IMR-90 (cell line): ENCODE measurements around the gene FAM168B. TPM values are rescaled to one million over a fixed set of nuclear protein-coding genes. Genes with fewer than 3 reads are reported as not detected.

Source experiments
- ATAC-seq: fragments of 200-7000 bp; cut with Tn5 transposase; 2 replicates; pipeline ENCODE4 v1.9.1; 2020; ENCODE audit warnings: low read depth, mild to moderate bottlenecking, moderate library complexity
- BruUV-seq: library from RNA; stranded (reverse); fragments of 400-500 nt; replicated peaks from 2 replicates; lab custom pipeline; 2021; lab: Mats Ljungman, UMichigan
- CTCF ChIA-PET: fragments of 300-600 bp; formaldehyde crosslinking; extraction: SDS; loops from one replicate; lab custom pipeline; 2021; ENCODE audit warnings: antibody characterized with exemption; lab: Yijun Ruan, JAX
- POLR2A ChIA-PET: fragments of 300-600 bp; sonication (Branson Sonifier 250); formaldehyde crosslinking; loops from one replicate; lab custom pipeline; 2022; ENCODE audit warnings: antibody characterized with exemption; ENCODE audit not compliant: unreplicated experiment; lab: Charles Lee
- DNase-seq: peaks from one replicate; pipeline ENCODE4 v3.0.0; 2013
- H2AFZ ChIP-seq: replicated peaks from 2 replicates; pipeline ENCODE3; 2013; ENCODE audit warnings: low read length, mild to moderate bottlenecking; ENCODE audit not compliant: poor library complexity
- H2AK5ac ChIP-seq: 2 replicates; pipeline ENCODE4 v1.6.1; 2013; ENCODE audit warnings: low read depth, low read length, inconsistent platforms
- H2AK9ac ChIP-seq: replicated peaks from 2 replicates; pipeline ENCODE3; 2013; ENCODE audit warnings: mild to moderate bottlenecking, low read depth, low read length, moderate library complexity; ENCODE audit not compliant: poor library complexity
- H2BK120ac ChIP-seq: 2 replicates; pipeline ENCODE4 v1.6.1; 2013; ENCODE audit warnings: low read depth, low read length, inconsistent platforms
- H2BK15ac ChIP-seq: 3 replicates; pipeline ENCODE4 v1.6.1; 2013; ENCODE audit warnings: low read depth, low read length, inconsistent platforms
- H2BK20ac ChIP-seq: 2 replicates; pipeline ENCODE4 v1.6.1; 2013; ENCODE audit warnings: low read depth, mild to moderate bottlenecking, inconsistent platforms, low read length, moderate library complexity
- H2BK5ac ChIP-seq: 2 replicates; pipeline ENCODE4 v1.6.1; 2013; ENCODE audit warnings: mild to moderate bottlenecking, low read depth, low read length, inconsistent platforms; ENCODE audit not compliant: poor library complexity, severe bottlenecking
- H3K14ac ChIP-seq: replicated peaks from 2 replicates; pipeline ENCODE4 v1.6.1; 2013; ENCODE audit warnings: low read depth, low read length, inconsistent platforms
- H3K18ac ChIP-seq: 2 replicates; pipeline ENCODE4 v1.6.1; 2013; ENCODE audit warnings: low read depth, low read length, control low read depth
- H3K23ac ChIP-seq: 2 replicates; pipeline ENCODE4 v1.6.1; 2013; ENCODE audit warnings: low read depth, low read length, inconsistent platforms
- H3K27ac ChIP-seq: 2 replicates; pipeline ENCODE4 v1.5.1; 2013; ENCODE audit warnings: mild to moderate bottlenecking, control low read depth, low read length; ENCODE audit not compliant: insufficient read depth
- H3K27me3 ChIP-seq: 2 replicates; pipeline ENCODE4 v1.6.1; 2013; ENCODE audit warnings: low read length; ENCODE audit not compliant: control insufficient read depth, insufficient read depth
- H3K36me3 ChIP-seq: 2 replicates; pipeline ENCODE4 v1.6.1; 2013; ENCODE audit warnings: low read length, mixed read lengths; ENCODE audit not compliant: control insufficient read depth, insufficient read depth
- H3K4ac ChIP-seq: 2 replicates; pipeline ENCODE4 v1.6.1; 2013; ENCODE audit warnings: low read depth, low read length, inconsistent platforms
- H3K4me1 ChIP-seq: 2 replicates; pipeline ENCODE4 v1.6.1; 2013; ENCODE audit warnings: low read length, mixed read lengths; ENCODE audit not compliant: control insufficient read depth, insufficient read depth
- H3K4me2 ChIP-seq: 2 replicates; pipeline ENCODE4 v1.6.1; 2013; ENCODE audit warnings: low read depth, mild to moderate bottlenecking, control low read depth, low read length, moderate library complexity
- H3K4me3 ChIP-seq: 2 replicates; pipeline ENCODE4 v1.5.1; 2013; ENCODE audit warnings: low read depth, mild to moderate bottlenecking, control low read depth, low read length, moderate library complexity; ENCODE audit not compliant: insufficient read depth
- H3K56ac ChIP-seq: 2 replicates; pipeline ENCODE4 v1.6.1; 2013; ENCODE audit warnings: low read length, inconsistent platforms; ENCODE audit not compliant: insufficient read depth; ENCODE audit errors: extremely low read depth
- H3K79me1 ChIP-seq, 2 experiments: 2 replicates each; pipeline ENCODE4 v1.6.1; 2013; ENCODE audit warnings: low read length in 2 of 2, inconsistent platforms in 1 of 2, low read depth in 1 of 2
- H3K9ac ChIP-seq: 2 replicates; pipeline ENCODE4 v1.6.1; 2013; ENCODE audit warnings: low read depth, low read length, control low read depth
- H3K9me1 ChIP-seq: 2 replicates; pipeline ENCODE4 v1.6.1; 2013; ENCODE audit warnings: low read length, inconsistent platforms; ENCODE audit not compliant: insufficient read depth
- H3K9me3 ChIP-seq: 2 replicates; pipeline ENCODE4 v1.6.1; 2013; ENCODE audit warnings: low read length; ENCODE audit not compliant: control insufficient read depth, insufficient read depth
- H4K20me1 ChIP-seq: 2 replicates; pipeline ENCODE4 v1.6.1; 2013; ENCODE audit warnings: low read length, inconsistent platforms; ENCODE audit not compliant: insufficient read depth
- H4K5ac ChIP-seq: 2 replicates; pipeline ENCODE4 v1.6.1; 2013; ENCODE audit warnings: mild to moderate bottlenecking, low read depth, low read length, control low read depth
- H4K8ac ChIP-seq, 2 experiments: 2 replicates each; pipeline ENCODE4 v1.6.1; 2013; ENCODE audit warnings: low read depth in 2 of 2, low read length in 2 of 2, control low read depth in 1 of 2, inconsistent platforms in 1 of 2
- H4K91ac ChIP-seq: 2 replicates; pipeline ENCODE4 v1.6.1; 2013; ENCODE audit warnings: low read depth, low read length, inconsistent platforms; ENCODE audit not compliant: insufficient read depth
- BHLHE40 ChIP-seq: fragments of 150-350 bp; IDR thresholded peaks from 2 replicates; pipeline ENCODE4 v1.6.1; 2016; ENCODE audit warnings: mild to moderate bottlenecking, low read depth, low read length
- CHD1 ChIP-seq: IDR thresholded peaks from 2 replicates; pipeline ENCODE4 v1.6.1; 2012; ENCODE audit warnings: low read depth, low read length, improper control_type of control experiment
- MAFK ChIP-seq: IDR thresholded peaks from 2 replicates; pipeline ENCODE4 v1.6.1; 2012; ENCODE audit warnings: low read depth, low read length, improper control_type of control experiment
- MAZ ChIP-seq: IDR thresholded peaks from 2 replicates; pipeline ENCODE4 v1.6.1; 2012; ENCODE audit warnings: low read depth, mild to moderate bottlenecking, low read length, improper control_type of control experiment, moderate library complexity, borderline replicate concordance
- MXI1 ChIP-seq: IDR thresholded peaks from 2 replicates; pipeline ENCODE4 v1.6.1; 2012; ENCODE audit warnings: low read depth, mild to moderate bottlenecking, low read length, moderate library complexity, borderline replicate concordance
- NFE2L2 ChIP-seq: fragments of 150-350 bp; IDR thresholded peaks from 2 replicates; pipeline ENCODE4 v1.6.1; 2016; ENCODE audit warnings: low read depth, mild to moderate bottlenecking, low read length
- RAD21 ChIP-seq: IDR thresholded peaks from 2 replicates; pipeline ENCODE4 v1.6.1; 2012; ENCODE audit warnings: low read length, improper control_type of control experiment
- WGBS, 2 experiments: methylation state at CpG; one replicate each; pipeline versions ENCODE4 v1.1.5 to v1.1.7; 2013; ENCODE audit warnings: missing lambda C conversion rate in 2 of 2; ENCODE audit not compliant: insufficient read length in 1 of 2; ENCODE audit errors: extremely low coverage in 2 of 2; 5-methylcytosine and 5-hydroxymethylcytosine counted together
- dilution Hi-C: fragments of 300-500 bp; cut with HindIII; formaldehyde crosslinking; loops from one replicate; pipeline ENCODE4 v1.14.3; 2018; ENCODE audit warnings: low sequenced_read_pairs; ENCODE audit not compliant: unreplicated experiment
- in situ Hi-C: fragments of 300-500 bp; cut with MboI; formaldehyde crosslinking; loops from 3 replicates; pipeline ENCODE4 v1.14.3; 2019; ENCODE audit warnings: low sequenced_read_pairs, inconsistent platforms, mixed read lengths
- intact Hi-C: fragments of 100-400 bp; cut with micrococcal nuclease; formaldehyde crosslinking; loops from 2 replicates; pipeline ENCODE4 v1.10.0; 2022
- polyA plus RNA-seq, 3 experiments: library from polyadenylated mRNA; depleted of rRNA; stranded (reverse); fragments of >200 nt; gene quantifications; 2 replicates each; pipeline ENCODE4 v1.2.3, GENCODE V29; 2012; ENCODE audit warnings: low replicate concordance in 1 of 3
- total RNA-seq: library from RNA; depleted of rRNA; stranded (reverse); fragments of >200 nt; gene quantifications from 2 replicates; pipeline ENCODE4 v1.2.3, GENCODE V29; 2012
- TF ChIP-seq, protein P1 (sequence below): fragments of 150-350 bp; IDR thresholded peaks from 2 replicates; pipeline ENCODE4 v1.6.1; 2017; ENCODE audit warnings: mild to moderate bottlenecking, antibody characterized with exemption, low read length, low read depth
- TF ChIP-seq, protein P2 (sequence below): fragments of 150-350 bp; IDR thresholded peaks from 2 replicates; pipeline ENCODE4 v1.6.1; 2016; ENCODE audit warnings: low read depth, mild to moderate bottlenecking, low read length, moderate library complexity, borderline replicate concordance
- TF ChIP-seq, protein P3 (sequence below): conservative IDR thresholded peaks from 2 replicates; pipeline ENCODE4 v1.5.1; 2012; ENCODE audit warnings: mild to moderate bottlenecking, low read depth, low read length, improper control_type of control experiment

Gene FAM168B
- total and polyA plus RNA-seq, 2 of the 4 experiments (the other 2 are of a cell fraction), result 76.4 to 106 TPM

GRCh38 chr2:131022731-131023130 lies 70.5 kb downstream of the FAM168B start:
- POLR2A ChIA-PET, result no interaction called here
- in situ Hi-C loops, result no loop called here
- no TSS peak for BruUV-seq
- Histone ChIP-seq H2BK15ac (no peak overlapping the region), H3K56ac (no peak overlapping the region), H3K27me3 (no peaks in the 10 kb centered on the region), H2AK9ac (no peak overlapping the region), H3K4me3 (no peak overlapping the region), H4K20me1 (no peaks in the 10 kb centered on the region), H4K8ac (no peak overlapping the region), H3K4me1 (no peaks in the 10 kb centered on the region), H2BK20ac (no peak overlapping the region), H3K4ac (no peak overlapping the region), H2BK120ac (no peak overlapping the region), H3K18ac (no peak overlapping the region), H2AK5ac (no peak overlapping the region), H3K9ac (no peak overlapping the region), H3K9me1 (no peaks in the 10 kb centered on the region), H2BK5ac (no peak overlapping the region), H3K14ac (no peak overlapping the region), H3K23ac (no peak overlapping the region), H4K5ac (no peak overlapping the region), H3K9me3 (peaks cover 2% of the 10 kb centered on the region; the same call in 1 of the 2 replicates), H3K4me2 (no peak overlapping the region), H3K27ac (no peak overlapping the region), H4K91ac (no peak overlapping the region), H3K36me3 (no peaks in the 10 kb centered on the region), H3K79me1 (no peaks in the 10 kb centered on the region), H2AFZ (no peak overlapping the region)
- peak; percentile 45 for DNase-seq
- TF ChIP-seq RAD21, result no peak
- TF ChIP-seq, protein P1, sequence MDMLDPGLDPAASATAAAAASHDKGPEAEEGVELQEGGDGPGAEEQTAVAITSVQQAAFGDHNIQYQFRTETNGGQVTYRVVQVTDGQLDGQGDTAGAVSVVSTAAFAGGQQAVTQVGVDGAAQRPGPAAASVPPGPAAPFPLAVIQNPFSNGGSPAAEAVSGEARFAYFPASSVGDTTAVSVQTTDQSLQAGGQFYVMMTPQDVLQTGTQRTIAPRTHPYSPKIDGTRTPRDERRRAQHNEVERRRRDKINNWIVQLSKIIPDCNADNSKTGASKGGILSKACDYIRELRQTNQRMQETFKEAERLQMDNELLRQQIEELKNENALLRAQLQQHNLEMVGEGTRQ, result no peak
- TF ChIP-seq, protein P2, sequence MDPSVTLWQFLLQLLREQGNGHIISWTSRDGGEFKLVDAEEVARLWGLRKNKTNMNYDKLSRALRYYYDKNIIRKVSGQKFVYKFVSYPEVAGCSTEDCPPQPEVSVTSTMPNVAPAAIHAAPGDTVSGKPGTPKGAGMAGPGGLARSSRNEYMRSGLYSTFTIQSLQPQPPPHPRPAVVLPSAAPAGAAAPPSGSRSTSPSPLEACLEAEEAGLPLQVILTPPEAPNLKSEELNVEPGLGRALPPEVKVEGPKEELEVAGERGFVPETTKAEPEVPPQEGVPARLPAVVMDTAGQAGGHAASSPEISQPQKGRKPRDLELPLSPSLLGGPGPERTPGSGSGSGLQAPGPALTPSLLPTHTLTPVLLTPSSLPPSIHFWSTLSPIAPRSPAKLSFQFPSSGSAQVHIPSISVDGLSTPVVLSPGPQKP, result no peak
- TF ChIP-seq MXI1, result no peak
- no peak for TF ChIP-seq MAZ
- no peak for TF ChIP-seq MAFK
- no peak for TF ChIP-seq BHLHE40
- no peak for TF ChIP-seq CHD1
- TF ChIP-seq NFE2L2, result no peak
- TF ChIP-seq, protein P3, sequence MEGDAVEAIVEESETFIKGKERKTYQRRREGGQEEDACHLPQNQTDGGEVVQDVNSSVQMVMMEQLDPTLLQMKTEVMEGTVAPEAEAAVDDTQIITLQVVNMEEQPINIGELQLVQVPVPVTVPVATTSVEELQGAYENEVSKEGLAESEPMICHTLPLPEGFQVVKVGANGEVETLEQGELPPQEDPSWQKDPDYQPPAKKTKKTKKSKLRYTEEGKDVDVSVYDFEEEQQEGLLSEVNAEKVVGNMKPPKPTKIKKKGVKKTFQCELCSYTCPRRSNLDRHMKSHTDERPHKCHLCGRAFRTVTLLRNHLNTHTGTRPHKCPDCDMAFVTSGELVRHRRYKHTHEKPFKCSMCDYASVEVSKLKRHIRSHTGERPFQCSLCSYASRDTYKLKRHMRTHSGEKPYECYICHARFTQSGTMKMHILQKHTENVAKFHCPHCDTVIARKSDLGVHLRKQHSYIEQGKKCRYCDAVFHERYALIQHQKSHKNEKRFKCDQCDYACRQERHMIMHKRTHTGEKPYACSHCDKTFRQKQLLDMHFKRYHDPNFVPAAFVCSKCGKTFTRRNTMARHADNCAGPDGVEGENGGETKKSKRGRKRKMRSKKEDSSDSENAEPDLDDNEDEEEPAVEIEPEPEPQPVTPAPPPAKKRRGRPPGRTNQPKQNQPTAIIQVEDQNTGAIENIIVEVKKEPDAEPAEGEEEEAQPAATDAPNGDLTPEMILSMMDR, result no peak
- intact Hi-C loops, result no loop called here
- CTCF ChIA-PET, result no interaction called here
- dilution Hi-C loops, result no loop called here
- no CpG with 5 or more reads among the region's 1 CpG for WGBS, 2 experiments
- ATAC-seq, result peak; percentile 46
